Adrenal gland (tissue), 5 donors: ENCODE data around the gene ZNF792.

Experiments
- CTCF ChIP-seq, 6 experiments: fragments of 450-650 bp in 4 of 6; fragments of 200-600 bp in 2 of 6; sonication (generic) in 1 of 6; IDR thresholded peaks; 1 replicate in 5 of 6; 2 replicates in 1 of 6; pipeline versions ENCODE4 v1.5.1 to v1.8.0; 2016 to 2021; ENCODE audit warnings: antibody characterized with exemption in 6 of 6, mild to moderate bottlenecking in 2 of 6, moderate library complexity in 1 of 6
- POLR2A ChIP-seq, 2 donors: fragments of 450-650 bp; IDR thresholded peaks; one replicate each; pipeline ENCODE4 v1.6.1; 2017; ENCODE audit warnings: antibody characterized with exemption in 2 of 2, mild to moderate bottlenecking in 2 of 2, moderate library complexity in 1 of 2
- donor health status: DM: no; HTN: no; CAD: no.

GRCh38 chr19:34985249-34986022 lies 21.4 kb upstream of the ZNF792 start:
- no peak for TF ChIP-seq POLR2A (IDR thresholded peaks at IDR 0.05)
- no peak for TF ChIP-seq CTCF (IDR thresholded peaks at IDR 0.05)
